Occipital lobe (tissue), 2 donors: ENCODE measurements around the gene PGLYRP1. TPM values are rescaled to one million over a fixed set of nuclear protein-coding genes. Genes with fewer than 3 reads are reported as not detected.
A peak's percentile ranks its signal among the peaks of the same experiment; 100 is the strongest.

Experiments
- DNase-seq: peaks from one replicate; lab custom pipeline; 2025; lab: John Stamatoyannopoulos, UW
- total RNA-seq: library from RNA; depleted of rRNA; stranded (reverse); fragments of >200 nt; gene quantifications from one replicate; pipeline ENCODE4 v1.2.3, GENCODE V29; 2014

PGLYRP1 gene
- total RNA-seq, 1 donor from 2014 or later = not detected

DNA sequence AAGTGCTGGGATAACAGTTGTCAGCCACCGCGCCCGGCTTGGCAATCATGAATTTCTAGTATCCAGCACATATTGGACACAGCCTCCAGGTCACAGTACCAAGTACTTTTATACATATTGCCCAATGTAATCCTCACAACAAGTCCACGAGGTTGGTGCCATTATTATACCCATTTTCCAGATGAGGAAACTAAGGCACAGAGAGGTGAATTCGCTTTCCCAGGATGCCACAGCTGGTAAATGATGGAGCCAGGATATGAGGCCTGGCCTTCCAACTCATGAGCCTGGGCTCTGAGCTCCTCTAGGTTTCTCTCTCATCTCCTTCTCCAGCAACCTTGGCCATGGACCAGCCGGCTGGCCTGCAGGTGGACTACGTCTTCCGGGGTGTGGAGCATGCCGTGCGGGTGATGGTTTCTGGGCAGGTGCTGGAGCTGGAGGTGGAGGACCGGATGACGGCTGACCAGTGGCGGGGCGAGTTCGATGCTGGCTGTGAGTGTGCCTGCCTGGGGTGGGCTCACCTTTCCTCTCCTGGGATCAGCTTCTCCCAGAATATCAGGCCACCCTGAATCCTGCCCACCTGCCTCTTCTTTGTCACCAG lies 20.1 kb downstream of the PGLYRP1 start:
- DNase-seq = no peak

- peak; percentile 70 for DNase-seq
Measured at GRCh38 chr19:46000491-46001246, 22.2 kb downstream of the PGLYRP1 start.

DNA sequence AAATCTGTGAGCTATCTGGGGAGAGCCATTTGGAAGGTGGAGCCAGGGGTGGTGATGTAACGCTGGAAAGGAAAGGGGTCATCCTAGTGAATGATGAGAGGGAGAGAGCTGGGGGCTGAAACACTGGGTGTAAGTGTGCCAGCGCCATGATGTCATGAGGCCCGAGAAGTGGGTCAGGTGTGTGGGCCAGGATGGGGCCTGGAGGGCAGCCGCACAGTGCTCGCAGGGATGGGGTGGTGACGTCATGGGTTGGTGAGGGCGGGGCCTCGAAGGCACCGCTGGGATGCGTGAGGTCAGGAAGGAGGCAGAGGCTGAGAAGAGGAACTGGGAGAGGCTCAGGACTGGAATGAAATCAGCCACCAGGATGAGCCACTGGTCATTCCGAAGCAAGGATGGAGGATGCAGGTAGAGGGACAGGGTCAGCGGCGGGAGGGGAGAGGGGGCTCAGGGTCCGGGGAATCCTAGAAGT lies 23.2 kb downstream of the PGLYRP1 start:
- DNase-seq = peak; percentile 34

DNA sequence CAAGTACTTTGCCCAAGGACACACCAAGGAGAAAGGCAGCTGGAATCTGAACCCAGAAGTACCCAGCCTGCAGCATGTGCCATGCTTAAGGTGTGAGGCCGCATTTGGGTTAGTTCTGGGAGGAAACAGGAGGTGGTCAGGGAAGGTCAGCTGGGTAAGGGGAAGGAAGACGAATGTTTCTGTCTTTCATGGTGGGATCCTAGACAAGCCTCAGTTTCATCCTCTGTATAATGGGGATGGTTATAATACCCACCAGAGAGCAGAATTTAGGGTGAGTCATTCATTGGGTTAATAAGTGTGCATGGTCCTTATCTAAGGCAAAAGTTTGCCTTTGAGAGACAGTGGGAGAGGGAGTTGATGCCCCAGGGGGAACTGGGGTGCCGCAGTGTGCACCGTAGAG lies 24.0 kb downstream of the PGLYRP1 start:
- DNase-seq = no peak

DNA sequence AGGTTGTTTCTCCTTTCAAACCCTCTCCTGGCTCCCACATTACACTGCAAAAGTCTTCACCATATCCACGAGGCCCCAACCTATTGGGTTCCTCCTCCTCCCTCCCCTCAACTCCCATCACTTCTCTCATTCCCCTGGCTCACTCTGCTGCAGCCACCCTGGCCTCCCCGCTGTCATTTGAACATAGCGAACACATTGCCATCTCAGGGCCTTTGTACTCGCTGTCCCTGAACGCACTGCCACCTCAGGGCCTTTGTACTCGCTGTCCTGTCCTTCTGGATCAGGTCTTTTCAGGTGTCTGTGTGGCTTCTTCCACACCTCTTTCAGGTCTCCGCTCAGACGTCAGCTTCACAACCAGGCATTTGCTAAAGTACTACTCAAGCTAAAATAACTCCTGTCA lies 25.9 kb downstream of the PGLYRP1 start:
- DNase-seq = no peak

DNA sequence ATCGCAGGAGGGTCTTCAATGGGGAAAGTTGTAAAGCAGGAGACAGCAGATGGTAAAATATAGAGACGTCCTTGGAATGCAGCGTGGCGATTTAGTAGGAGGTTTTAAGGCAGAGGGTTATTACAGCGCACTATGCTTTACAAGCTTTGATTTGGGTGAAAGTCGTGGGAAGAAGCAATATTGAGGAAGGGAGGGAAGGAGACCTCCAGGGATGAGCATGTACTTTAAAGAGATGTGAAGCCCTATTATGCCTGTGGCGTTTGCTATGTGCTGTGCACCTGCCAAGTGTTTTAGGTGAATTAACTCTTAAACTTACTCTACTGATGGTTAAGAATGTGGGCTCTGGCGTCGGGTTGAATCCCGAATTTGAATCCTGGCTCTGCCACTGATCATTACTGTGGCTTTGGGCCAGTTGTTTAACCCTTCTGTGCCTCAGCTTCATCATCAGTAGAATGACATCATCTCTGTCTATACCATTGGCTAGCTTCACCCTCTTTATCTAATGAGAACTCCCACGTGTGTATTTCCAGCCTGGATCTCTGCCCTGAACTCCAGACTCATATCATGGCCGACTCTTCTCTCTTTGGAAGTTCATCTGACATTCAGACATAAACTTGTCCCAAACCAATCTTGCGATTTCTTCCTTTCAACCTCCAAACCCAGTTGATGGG lies 27.0 kb downstream of the PGLYRP1 start:
- no peak for DNase-seq

DNA sequence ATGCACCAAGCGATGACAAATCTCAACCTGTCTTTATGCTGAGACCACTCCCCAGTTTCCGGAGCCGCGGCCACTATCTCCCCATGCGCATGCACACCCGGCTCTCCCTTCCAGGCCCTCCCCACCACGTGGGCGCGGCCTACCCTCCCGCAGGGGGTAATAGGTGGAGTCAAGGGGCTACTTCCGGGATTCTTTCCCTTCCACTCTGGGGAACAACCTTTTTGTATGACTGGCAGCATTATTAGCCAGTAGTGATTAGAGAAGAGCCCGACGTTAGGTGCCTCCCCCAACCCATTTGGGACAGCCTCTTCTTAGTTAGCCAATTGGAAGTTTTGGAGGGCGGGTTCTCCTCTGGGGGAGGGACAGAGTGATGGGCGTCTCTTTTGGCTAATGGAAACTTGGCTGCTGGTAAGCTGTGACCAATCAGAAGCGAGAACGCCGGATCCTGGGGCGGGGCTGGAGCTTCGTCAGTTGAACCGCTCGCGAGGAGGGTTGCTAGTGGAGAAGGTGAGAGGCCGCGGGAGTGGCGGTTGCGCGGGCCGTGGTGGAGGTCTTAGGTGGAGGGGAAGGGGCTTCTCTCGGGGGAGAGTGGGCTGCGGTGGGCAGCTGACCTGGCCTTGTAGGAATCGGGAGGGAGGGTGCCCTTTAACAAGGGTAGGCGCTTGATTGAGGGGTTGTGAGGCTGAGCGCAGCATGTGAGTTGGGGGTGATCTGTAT lies 27.7 kb downstream of the PGLYRP1 start, which contains the start of gene CCDC61:
Gene CCDC61, plus strand, starts transcription at position 470 of the 717 bp plus-strand sequence. CDS start 7,552 bp downstream, outside the sequence.
- DNase-seq = peak; percentile 98

DNA sequence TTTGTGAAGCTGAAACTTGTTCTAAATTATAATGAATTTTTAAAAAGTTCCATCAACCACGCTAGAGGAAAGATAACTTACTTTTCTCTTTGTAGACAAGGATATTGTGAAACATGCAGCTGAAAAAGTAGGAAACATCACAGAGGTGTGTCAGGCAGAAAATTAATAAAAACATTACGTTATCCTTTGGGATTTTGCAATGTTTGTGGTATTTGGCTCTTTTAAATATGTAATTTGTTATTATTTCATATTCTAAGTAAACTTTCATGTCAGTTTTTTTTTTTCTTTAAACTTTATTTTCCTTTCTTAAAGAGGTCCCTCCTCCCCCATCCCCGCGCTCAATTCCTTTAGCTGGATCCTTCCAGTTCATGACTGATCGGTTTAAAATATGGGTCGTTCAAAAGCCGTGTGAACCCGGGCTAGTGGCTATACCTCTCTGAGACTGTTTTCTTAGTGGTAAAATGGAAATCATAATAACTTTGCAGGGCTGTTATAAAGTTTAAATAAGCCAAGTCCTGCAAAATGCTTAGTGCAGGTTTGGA lies 28.3 kb downstream of the PGLYRP1 start:
- DNase-seq = no peak

DNA sequence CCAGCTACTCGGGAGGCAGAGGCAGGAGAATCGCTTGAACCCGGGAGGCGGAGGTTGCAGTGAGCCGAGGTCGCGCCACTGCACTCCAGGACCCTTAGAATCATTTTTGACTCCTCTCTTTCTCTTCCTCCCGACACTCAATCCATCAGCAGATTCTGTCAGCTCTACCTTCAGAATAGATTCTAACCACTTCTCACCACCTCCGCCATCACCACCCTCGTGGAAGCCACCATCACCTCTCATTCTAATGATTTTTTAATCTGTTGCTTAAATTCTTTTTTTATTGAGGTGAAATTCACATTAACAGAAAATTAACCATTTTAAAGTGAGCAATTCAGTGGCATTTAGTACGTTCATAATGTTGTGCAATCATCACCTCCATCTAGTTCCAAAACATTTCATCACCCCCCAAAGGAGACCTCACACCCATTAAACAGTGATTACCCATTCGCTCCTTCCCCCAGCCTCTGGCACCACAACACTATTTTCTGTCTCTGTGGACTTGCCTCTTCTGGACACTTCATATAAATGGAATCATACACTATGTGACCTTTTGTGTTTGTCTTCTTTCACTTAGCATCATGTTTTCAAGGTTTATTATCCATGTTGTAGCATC lies 32.6 kb downstream of the PGLYRP1 start:
- no peak for DNase-seq

DNA sequence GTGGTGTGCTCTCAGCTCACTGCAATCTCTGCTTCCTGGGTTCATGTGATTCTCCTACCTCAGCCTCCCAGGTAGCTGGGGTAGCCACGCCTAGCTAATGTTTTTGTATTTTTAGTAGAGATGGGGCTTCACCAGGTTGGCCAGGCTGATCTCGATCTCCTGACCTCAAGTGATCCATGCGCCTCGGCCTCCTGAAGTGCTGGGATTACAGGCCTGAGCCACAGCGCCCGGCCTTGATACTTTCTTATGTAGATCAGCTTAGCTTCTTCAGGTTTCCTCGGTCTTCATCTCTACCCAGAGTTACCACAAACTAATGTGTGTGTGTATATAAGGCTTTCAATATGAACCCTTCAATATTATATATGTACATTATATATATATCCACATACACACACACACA lies 37.5 kb downstream of the PGLYRP1 start:
- no peak for DNase-seq

DNA sequence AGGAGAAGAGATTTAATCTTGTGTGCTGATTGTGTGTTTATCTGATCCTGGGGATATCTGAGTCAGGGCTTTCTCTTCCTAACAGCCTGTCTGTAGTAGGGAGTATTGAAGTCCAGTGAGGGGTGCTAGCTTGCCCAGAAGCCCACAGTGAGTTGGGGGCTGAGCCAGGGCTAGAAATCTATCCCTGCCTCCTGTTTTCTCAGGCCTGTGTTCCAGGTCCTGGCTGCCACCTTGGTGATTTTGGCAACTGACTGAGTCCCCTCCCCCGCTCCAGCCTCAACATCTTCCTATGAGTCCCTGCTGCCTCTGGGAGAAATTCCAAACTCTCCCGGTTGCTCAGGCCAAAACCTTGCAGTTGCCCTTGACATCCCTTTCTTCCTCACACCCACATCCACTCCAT lies 41.5 kb downstream of the PGLYRP1 start:
- DNase-seq = no peak

GRCh38 chr19:45978156-45978555 lies 44.7 kb downstream of the PGLYRP1 start:
- no peak for DNase-seq

DNA sequence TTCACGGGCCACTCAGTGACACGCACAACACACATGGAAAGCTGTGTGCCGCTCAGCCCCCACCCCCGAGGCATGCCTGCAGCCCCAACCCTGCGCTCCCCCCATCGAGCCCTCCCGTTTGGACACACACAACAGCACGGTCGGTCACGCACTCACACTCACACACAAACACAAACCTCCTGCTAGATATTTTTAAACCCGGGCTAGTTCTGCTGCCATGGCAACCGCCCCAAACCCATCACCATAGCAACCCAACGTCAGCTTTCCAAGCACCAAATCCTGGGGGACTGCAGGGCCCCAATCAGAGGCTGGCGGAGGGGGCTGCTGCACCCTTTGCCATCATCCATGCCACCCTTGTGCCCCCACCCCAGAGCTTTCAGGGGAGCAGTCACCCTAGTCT lies 46.7 kb downstream of the PGLYRP1 start:
- DNase-seq = peak; percentile 48

DNA sequence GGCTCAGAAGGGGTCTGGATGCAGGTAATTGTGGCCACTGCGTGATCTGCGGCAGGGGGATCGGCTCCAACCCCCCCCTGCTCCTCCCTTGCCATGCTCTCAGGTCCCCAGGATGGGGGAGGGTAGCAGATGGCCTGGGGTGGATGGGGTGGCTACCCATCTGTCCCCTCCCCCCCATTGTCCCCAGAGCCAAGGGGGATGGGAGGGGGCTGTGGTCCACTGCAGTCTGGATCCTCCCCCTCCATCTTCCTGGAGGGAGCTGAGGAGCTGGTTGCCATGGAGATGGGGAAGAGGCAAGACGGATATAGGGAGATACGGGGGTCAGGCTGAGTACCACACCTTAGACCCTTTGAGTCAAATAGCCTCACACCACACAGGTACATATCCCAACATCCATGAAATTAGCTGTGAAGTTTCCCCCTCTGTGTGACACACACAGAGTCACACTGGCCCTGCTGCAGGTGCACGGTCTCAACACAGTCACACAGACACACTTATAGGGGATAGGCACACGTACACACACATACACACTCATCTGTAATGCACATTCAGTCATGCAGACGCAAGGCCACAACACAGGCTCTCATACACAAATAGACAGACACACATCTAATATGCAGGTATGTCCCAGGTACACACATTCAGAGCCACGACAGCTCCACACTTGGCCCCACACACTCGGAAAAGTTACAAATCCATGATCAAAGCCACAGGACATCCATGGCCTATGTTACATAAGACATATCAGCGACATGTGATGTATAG lies 47.4 kb downstream of the PGLYRP1 start:
- no peak for DNase-seq

- DNase-seq = peak; percentile 88
Measured at GRCh38 chr19:45973553-45974338, 49.1 kb downstream of the PGLYRP1 start, which contains the start of gene NOVA2. TSS of gene NOVA2 (minus strand) at chr19:45973865. CDS start at chr19:45973351, 514 bp downstream.

DNA sequence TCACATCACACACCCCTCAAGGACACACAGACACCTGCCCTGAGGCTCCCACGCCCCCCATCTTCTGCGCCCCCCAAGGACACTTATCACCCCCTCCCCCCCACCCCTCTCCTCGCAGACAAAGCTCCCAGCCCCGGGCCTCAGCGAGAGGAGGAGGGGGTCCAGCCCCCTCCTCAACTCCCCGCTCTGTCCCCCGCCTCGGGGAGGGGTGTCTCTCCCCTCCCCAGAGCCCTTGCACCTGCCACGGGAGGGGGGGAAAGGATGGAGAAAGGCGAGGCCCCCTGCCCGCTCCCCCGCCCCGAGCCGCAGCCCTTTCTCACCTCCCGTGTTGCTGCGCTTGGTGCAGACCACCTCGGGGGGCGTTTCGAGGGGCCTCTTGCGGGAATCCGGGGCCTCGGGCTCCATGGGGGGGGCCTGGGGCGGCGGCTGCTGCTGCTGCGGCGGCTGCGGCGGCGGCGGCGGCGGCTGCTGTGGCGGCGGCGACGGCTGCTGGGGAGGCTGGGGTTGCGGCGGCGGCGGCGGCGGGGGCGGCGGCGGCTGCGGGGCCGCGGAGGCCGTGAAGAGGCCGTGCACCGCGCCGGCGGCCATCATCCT lies 49.8 kb downstream of the PGLYRP1 start:
- no peak for DNase-seq

GRCh38 chr19:45972081-45972946 lies 50.5 kb downstream of the PGLYRP1 start:
- DNase-seq = no peak
